Suprapubic skin (tissue), 4 donors: Measurements from ENCODE around the gene TAF6L. TPM values are rescaled to one million over a fixed set of nuclear protein-coding genes. Genes with fewer than 3 reads are reported as not detected.

ENCODE experiments used
- DNase-seq, 2 donors: peaks; one replicate each; pipeline ENCODE4 v3.0.0-alpha.2; 2019; ENCODE audit warnings: low spot score in 2 of 2
- H3K27ac ChIP-seq: fragments of 200-600 bp; sonication (generic); one replicate; pipeline ENCODE4 v1.5.1; 2019
- H3K27me3 ChIP-seq: fragments of 200-600 bp; sonication (generic); one replicate; pipeline ENCODE4 v1.5.1; 2019
- H3K36me3 ChIP-seq: fragments of 200-600 bp; sonication (generic); one replicate; pipeline ENCODE4 v1.5.1; 2019
- H3K4me1 ChIP-seq: fragments of 200-600 bp; sonication (generic); one replicate; pipeline ENCODE4 v1.5.1; 2019
- H3K4me3 ChIP-seq: fragments of 200-600 bp; sonication (generic); one replicate; pipeline ENCODE4 v1.5.1; 2019; ENCODE audit warnings: mild to moderate bottlenecking
- H3K9me3 ChIP-seq: fragments of 200-600 bp; sonication (generic); one replicate; pipeline ENCODE4 v1.5.1; 2019
- CTCF ChIP-seq, 2 donors: fragments of 200-600 bp in 1 of 2; fragments of 450-650 bp in 1 of 2; sonication (generic) in 1 of 2; IDR thresholded peaks; one replicate each; pipeline ENCODE4 v1.5.1; 2016 to 2019; ENCODE audit warnings: antibody characterized with exemption in 2 of 2, mild to moderate bottlenecking in 1 of 2, moderate library complexity in 1 of 2
- EP300 ChIP-seq: sonication (generic); formaldehyde crosslinking; IDR thresholded peaks from one replicate; pipeline ENCODE4 v1.6.1; 2017; ENCODE audit warnings: antibody characterized with exemption
- POLR2A ChIP-seq, 2 donors: fragments of 450-650 bp; IDR thresholded peaks; one replicate each; pipeline ENCODE4 v1.6.1; 2017; ENCODE audit warnings: antibody characterized with exemption in 2 of 2, mild to moderate bottlenecking in 2 of 2, moderate library complexity in 2 of 2
- POLR2AphosphoS5 ChIP-seq, 3 donors: sonication (generic); formaldehyde crosslinking; IDR thresholded peaks; one replicate each; pipeline ENCODE4 v1.6.1; 2017; ENCODE audit warnings: antibody characterized with exemption in 3 of 3
- WGBS: methylation state at CpG from one replicate; pipeline ENCODE4 v1.1.5; 2018; 5-methylcytosine and 5-hydroxymethylcytosine counted together
- total RNA-seq, 4 donors: library from RNA; depleted of rRNA; stranded (reverse); fragments of >200 nt; gene quantifications; one replicate each; pipeline ENCODE4 v1.1.0, GENCODE V29; 2016

The TAF6L gene
- total RNA-seq, 4 donors from 2014 or later, result 10.2 to 48.7 (median 21.9) TPM

GRCh38 chr11:62770778-62771143, 435 bp upstream of the TAF6L start:
- peak overlapping the region; percentile 96 for H3K27ac ChIP-seq
- TF ChIP-seq POLR2A (IDR thresholded peaks at IDR 0.05) (no peak), CTCF (IDR thresholded peaks at IDR 0.05) (no peak), EP300 (no peak), POLR2AphosphoS5 (IDR thresholded peaks at IDR 0.05) (no peak)
- H3K4me1 ChIP-seq, result peaks cover 26% of the 10 kb centered on the region
- WGBS, result 2% methylated on average over 18 of the region's 18 CpGs
- H3K36me3 ChIP-seq, result peaks cover 26% of the 10 kb centered on the region
- H3K27me3 ChIP-seq, result no peaks in the 10 kb centered on the region
- DNase-seq, result peak in 1 of 2 donors; percentile 69
- no peaks in the 10 kb centered on the region for H3K9me3 ChIP-seq
- peak overlapping the region; percentile 66 for H3K4me3 ChIP-seq

GRCh38 chr11:62774407-62774806, 3.2 kb downstream of the TAF6L start:
- Histone ChIP-seq H3K9me3 (no peaks in the 10 kb centered on the region), H3K36me3 (peaks cover 37% of the 10 kb centered on the region), H3K27me3 (no peaks in the 10 kb centered on the region), H3K4me3 (no peak overlapping the region), H3K27ac (no peak overlapping the region), H3K4me1 (peaks cover 26% of the 10 kb centered on the region)
- no peak for TF ChIP-seq POLR2A (IDR thresholded peaks at IDR 0.05)
- TF ChIP-seq EP300, result no peak
- TF ChIP-seq POLR2AphosphoS5 (IDR thresholded peaks at IDR 0.05), result no peak
- TF ChIP-seq CTCF (IDR thresholded peaks at IDR 0.05), result no peak
- 79% methylated on average over 6 of the region's 6 CpGs for WGBS
- DNase-seq, result no peak

DNA sequence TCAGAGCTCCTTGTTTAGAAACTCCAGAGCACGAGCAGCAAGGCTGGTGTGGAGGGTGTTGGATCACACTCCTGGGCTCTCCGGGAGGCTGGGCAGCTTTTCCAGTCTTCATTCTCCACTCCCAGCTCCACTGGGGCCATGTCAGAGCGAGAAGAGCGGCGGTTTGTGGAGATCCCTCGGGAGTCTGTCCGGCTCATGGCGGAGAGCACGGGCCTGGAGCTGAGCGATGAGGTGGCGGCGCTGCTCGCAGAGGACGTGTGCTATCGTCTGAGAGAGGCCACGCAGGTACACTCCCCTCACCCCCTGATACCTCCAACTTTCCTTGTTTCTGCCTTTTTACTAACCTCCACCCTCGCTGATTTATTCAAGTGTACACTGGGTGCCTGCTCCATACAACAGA, 4.5 kb downstream of the TAF6L start:
- H3K9me3 ChIP-seq, result no peaks in the 10 kb centered on the region
- WGBS, result 92% methylated on average over 17 of the region's 17 CpGs
- DNase-seq, result no peak
- TF ChIP-seq EP300, result no peak
- no peak for TF ChIP-seq POLR2A (IDR thresholded peaks at IDR 0.05)
- no peak for TF ChIP-seq POLR2AphosphoS5 (IDR thresholded peaks at IDR 0.05)
- H3K27me3 ChIP-seq, result no peaks in the 10 kb centered on the region
- H3K4me1 ChIP-seq, result peaks cover 18% of the 10 kb centered on the region
- no peak overlapping the region for H3K27ac ChIP-seq
- peaks cover 48% of the 10 kb centered on the region for H3K36me3 ChIP-seq
- H3K4me3 ChIP-seq, result no peak overlapping the region

- TF ChIP-seq POLR2AphosphoS5 (IDR thresholded peaks at IDR 0.05), result no peak
- no peak for TF ChIP-seq CTCF (IDR thresholded peaks at IDR 0.05)
- TF ChIP-seq POLR2A (IDR thresholded peaks at IDR 0.05), result no peak
- TF ChIP-seq EP300, result no peak
- Histone ChIP-seq H3K36me3 (peaks cover 59% of the 10 kb centered on the region), H3K27me3 (no peaks in the 10 kb centered on the region), H3K4me1 (peaks cover 6% of the 10 kb centered on the region), H3K9me3 (no peaks in the 10 kb centered on the region), H3K27ac (peak overlapping the region; percentile 23), H3K4me3 (no peak overlapping the region)
- no peak for DNase-seq
- 61% methylated on average over 2 of the region's 2 CpGs for WGBS
These were observed 6.2 kb downstream of the TAF6L start for GRCh38 chr11:62777389-62777788.

- Histone ChIP-seq H3K36me3 (peaks cover 65% of the 10 kb centered on the region), H3K4me3 (no peak overlapping the region), H3K4me1 (peaks cover 4% of the 10 kb centered on the region), H3K9me3 (no peaks in the 10 kb centered on the region), H3K27ac (no peak overlapping the region), H3K27me3 (no peaks in the 10 kb centered on the region)
- TF ChIP-seq CTCF (IDR thresholded peaks at IDR 0.05), result no peak
- TF ChIP-seq EP300, result no peak
- TF ChIP-seq POLR2AphosphoS5 (IDR thresholded peaks at IDR 0.05), result no peak
- no peak for TF ChIP-seq POLR2A (IDR thresholded peaks at IDR 0.05)
- WGBS, result 100% methylated on average over 2 of the region's 3 CpGs
- no peak for DNase-seq
These were observed 7.2 kb downstream of the TAF6L start for GRCh38 chr11:62778441-62778840.

GRCh38 chr11:62782753-62783152, 11.6 kb downstream of the TAF6L start:
- H3K27me3 ChIP-seq, result no peaks in the 10 kb centered on the region
- peaks cover 13% of the 10 kb centered on the region for H3K4me1 ChIP-seq
- no peak for DNase-seq
- H3K4me3 ChIP-seq, result no peak overlapping the region
- H3K9me3 ChIP-seq, result no peaks in the 10 kb centered on the region
- H3K36me3 ChIP-seq, result peaks cover 46% of the 10 kb centered on the region
- no peak for TF ChIP-seq CTCF (IDR thresholded peaks at IDR 0.05)
- TF ChIP-seq POLR2A (IDR thresholded peaks at IDR 0.05), result no peak
- TF ChIP-seq POLR2AphosphoS5 (IDR thresholded peaks at IDR 0.05), result no peak
- TF ChIP-seq EP300, result no peak
- no peak overlapping the region for H3K27ac ChIP-seq
- WGBS, result 91% methylated on average over 7 of the region's 7 CpGs
